ENCODE results near the gene ZNF653.

Gene ZNF653

DNA sequence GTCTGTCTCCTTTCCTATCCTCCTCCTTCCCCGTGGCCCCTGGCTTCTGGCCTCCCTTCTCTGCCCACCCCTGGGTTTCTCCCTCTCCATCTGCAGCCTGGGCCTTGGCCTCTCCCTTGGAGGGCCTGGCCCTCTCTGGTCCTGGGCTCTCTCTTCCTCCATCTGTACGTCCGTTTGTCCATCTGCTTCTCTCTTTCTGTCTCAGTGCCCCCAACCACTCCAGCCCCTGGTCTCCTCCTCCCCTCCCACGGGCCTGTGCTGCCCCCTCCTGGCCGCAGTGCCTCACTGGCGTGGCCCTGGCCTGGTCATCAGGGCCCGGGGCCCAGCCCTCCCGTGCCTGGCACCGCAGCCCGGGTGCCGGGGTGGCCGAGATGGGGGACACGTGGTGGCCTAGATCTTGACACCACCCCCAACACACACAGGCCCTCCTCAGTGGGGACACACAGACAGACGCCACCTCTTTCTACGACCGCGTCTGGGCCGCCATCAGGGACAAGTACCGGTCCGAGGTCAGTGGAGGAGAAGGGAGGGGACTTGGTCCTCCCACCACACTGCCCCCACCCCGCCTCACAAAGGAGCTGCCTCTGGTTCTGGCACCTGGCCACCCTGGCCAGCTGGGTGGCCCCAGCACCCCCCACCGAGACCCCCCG, 58.9 kb downstream of the ZNF653 start:
- TF ChIP-seq ZFX (IDR thresholded peaks at IDR 0.05; ENCODE audit: borderline replicate concordance), result no peak
- TF ChIP-seq, protein P1, sequence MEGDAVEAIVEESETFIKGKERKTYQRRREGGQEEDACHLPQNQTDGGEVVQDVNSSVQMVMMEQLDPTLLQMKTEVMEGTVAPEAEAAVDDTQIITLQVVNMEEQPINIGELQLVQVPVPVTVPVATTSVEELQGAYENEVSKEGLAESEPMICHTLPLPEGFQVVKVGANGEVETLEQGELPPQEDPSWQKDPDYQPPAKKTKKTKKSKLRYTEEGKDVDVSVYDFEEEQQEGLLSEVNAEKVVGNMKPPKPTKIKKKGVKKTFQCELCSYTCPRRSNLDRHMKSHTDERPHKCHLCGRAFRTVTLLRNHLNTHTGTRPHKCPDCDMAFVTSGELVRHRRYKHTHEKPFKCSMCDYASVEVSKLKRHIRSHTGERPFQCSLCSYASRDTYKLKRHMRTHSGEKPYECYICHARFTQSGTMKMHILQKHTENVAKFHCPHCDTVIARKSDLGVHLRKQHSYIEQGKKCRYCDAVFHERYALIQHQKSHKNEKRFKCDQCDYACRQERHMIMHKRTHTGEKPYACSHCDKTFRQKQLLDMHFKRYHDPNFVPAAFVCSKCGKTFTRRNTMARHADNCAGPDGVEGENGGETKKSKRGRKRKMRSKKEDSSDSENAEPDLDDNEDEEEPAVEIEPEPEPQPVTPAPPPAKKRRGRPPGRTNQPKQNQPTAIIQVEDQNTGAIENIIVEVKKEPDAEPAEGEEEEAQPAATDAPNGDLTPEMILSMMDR (IDR thresholded peaks at IDR 0.05), result peak; percentile 85
- H3K27ac ChIP-seq, result no peak overlapping the region

GRCh38 chr19:11446271-11446651, 59.4 kb downstream of the ZNF653 start:
- TF ChIP-seq, protein P1 (IDR thresholded peaks at IDR 0.05), result no peak
- no peak for TF ChIP-seq ZFX (IDR thresholded peaks at IDR 0.05; ENCODE audit: borderline replicate concordance)
- H3K27ac ChIP-seq, result no peak overlapping the region

- no peak overlapping the region for H3K27ac ChIP-seq
- TF ChIP-seq, protein P1 (IDR thresholded peaks at IDR 0.05), result no peak
- no peak for TF ChIP-seq ZFX (IDR thresholded peaks at IDR 0.05; ENCODE audit: borderline replicate concordance)
These were observed 60.5 kb downstream of the ZNF653 start for GRCh38 chr19:11445141-11445540.

DNA sequence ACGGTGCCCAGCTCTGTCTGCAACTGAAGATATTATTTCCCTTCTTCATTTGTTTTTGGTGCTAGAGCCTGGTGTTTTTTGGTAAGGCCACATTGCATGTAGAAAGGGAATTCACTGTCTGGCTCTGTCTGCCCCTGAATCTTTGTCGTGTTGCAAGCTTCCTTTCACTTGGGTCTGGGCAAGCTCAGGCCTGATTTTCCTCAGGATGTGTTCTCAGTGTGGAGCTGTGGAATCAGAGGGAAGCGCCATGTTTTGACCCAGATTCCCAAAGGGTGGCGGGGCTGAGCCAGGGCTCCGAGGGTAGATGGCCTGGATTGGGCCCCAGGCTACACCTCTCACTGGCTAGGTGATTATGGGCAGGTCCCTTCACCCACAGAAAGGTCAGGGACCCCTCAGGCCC, 61.6 kb downstream of the ZNF653 start:
- TF ChIP-seq, protein P1 (IDR thresholded peaks at IDR 0.05), result no peak
- TF ChIP-seq ZFX (IDR thresholded peaks at IDR 0.05; ENCODE audit: borderline replicate concordance), result no peak
- H3K27ac ChIP-seq, result no peak overlapping the region

GRCh38 chr19:11437955-11438354, 67.7 kb downstream of the ZNF653 start:
- TF ChIP-seq, protein P1 (IDR thresholded peaks at IDR 0.05), result no peak
- TF ChIP-seq ZFX (IDR thresholded peaks at IDR 0.05; ENCODE audit: borderline replicate concordance), result no peak
- no peak overlapping the region for H3K27ac ChIP-seq

DNA sequence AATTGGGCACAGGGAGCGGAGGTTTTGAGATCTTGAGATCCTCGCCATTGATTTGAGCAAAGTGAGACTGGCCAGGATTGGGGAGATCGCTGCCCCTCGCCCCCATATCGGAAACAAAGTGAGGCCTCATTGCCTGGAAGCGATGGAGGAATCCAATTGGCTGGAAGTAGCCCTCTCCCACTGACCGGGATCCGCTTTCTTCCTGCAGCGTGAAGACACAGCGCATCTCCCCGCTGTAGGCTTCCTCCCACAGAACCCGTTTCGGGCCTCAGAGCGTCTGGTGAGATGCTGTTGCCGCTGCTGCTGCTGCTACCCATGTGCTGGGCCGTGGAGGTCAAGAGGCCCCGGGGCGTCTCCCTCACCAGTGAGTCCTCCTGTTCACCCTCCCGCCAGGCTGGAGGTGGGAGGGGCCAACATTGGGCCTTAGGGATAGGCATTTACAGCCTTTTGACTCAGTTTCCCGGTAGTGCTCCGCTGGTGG, 69.8 kb downstream of the ZNF653 start:
- no peak for TF ChIP-seq ZFX (IDR thresholded peaks at IDR 0.05; ENCODE audit: borderline replicate concordance)
- TF ChIP-seq, protein P1 (IDR thresholded peaks at IDR 0.05), result no peak
- H3K27ac ChIP-seq, result peak overlapping the region; percentile 66

- peak within 1 kb of the TSS; percentile 66 for H3K27ac ChIP-seq
- TF ChIP-seq ZFX (IDR thresholded peaks at IDR 0.05; ENCODE audit: borderline replicate concordance), result no peak
- TF ChIP-seq, protein P1 (IDR thresholded peaks at IDR 0.05), result peak; percentile 91
These were observed 70.4 kb downstream of the ZNF653 start, which contains the start of the genes ODAD3 and PRKCSH for GRCh38 chr19:11435057-11435832. Gene ODAD3, minus strand, starts transcription at chr19:11435121. Its CDS starts 105 bp downstream, at chr19:11435016. Gene PRKCSH, plus strand, starts transcription at chr19:11435635. Its CDS starts 483 bp downstream, at chr19:11436118.
